ENCODE data around the gene CXCL16. TPM values are rescaled to one million over a fixed set of nuclear protein-coding genes. Genes with fewer than 3 reads are reported as not detected.
A peak's percentile ranks its signal among the peaks of the same experiment; 100 is the strongest.

CXCL16 gene
- total and polyA plus RNA-seq, 12 donors, result 2.4 to 50.1 (median 36.2) TPM

DNA sequence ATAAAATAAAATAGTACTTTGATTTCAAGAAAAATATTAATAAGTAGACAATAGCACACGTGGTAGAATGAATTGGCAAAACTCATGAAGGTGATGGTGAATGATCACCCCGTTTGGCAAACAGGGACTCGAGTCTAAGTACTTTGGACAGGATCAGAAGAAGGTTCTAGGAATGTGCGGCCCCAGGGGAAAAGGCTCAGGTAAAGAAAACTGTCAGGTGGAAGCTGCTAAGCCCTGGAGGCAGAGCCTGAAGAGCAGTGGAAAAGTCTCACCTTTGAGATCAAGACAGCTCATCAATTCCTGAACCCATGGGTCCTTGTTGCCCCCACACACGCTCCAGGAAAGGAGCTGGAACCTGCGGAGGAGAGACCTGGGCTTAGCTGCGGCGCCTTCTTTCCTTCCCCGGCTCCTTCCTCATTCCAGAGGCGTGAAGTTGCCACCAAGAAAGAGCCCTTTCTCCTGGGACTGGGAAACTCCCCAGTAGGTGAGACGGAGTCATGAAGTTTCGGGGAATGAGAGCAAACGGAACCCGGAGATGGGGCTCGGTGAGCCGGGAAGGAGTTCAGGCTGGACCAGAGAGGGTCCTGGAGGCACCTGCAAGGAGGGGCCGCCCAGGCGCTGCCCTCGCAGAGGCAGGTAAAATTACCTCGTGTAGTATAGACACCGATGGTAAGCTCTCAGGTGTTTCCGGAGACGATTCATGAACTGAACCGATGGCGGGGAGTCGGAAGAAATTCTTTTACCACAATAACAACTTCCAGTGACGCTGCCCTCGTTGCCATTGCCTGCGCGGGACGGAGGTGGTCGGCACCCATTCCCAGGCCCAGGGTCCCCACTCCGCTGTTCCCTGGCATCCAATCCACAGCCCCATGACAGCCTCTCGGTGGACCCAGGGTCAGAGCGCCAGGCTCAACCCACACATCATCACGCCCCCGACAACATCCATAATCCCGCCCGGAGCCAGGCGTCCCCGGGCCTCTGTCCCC is 1.3 kb downstream of the CXCL16 start:
- WGBS, 4 donors, result 30 to 51% (median 35%) methylated on average over 29 to 41 of the region's 41 CpGs
- H3K4me1 ChIP-seq (replicated peaks in 1 of 2), result peaks cover 6 to 13% of the 10 kb centered on the region in 2 donors
- H3K27ac ChIP-seq, result peak overlapping the region in 3 of 5 donors; percentile 74 to 85 (median 80)
- no peak for DNase-seq
- H3K27me3 ChIP-seq, result no peaks in the 10 kb centered on the region
- intact Hi-C loops (cut with DNase I), result loop anchor here in 1 of 2 donors (10.0 kb wide), 1 partner anchor 46 kb away; the partner anchor contains the start of genes GLTPD2 and VMO1
- TF ChIP-seq POLR2A (IDR thresholded peaks at IDR 0.05) (no peak), CTCF (IDR thresholded peaks at IDR 0.05) (no peak)
- no peaks in the 10 kb centered on the region for H3K9me3 ChIP-seq (replicated peaks in 1 of 3)
- no peaks in the 10 kb centered on the region for H3K36me3 ChIP-seq (replicated peaks in 1 of 2)
- H3K4me3 ChIP-seq, result peak overlapping the region in 2 of 4 donors; percentile 56 to 91

GRCh38 chr17:4735876-4736651 is 3.7 kb downstream of the CXCL16 start:
- WGBS, 4 donors, result 58 to 63% (median 61%) methylated on average over 9 of the region's 9 CpGs
- no peaks in the 10 kb centered on the region for H3K27me3 ChIP-seq
- DNase-seq, result peak in 4 of 7 donors; percentile 50 to 73 (median 66)
- intact Hi-C loops (cut with DNase I), result loop anchor here in 1 of 2 donors (10.0 kb wide), 1 partner anchor 49 kb away; the partner anchor contains the start of genes GLTPD2 and VMO1
- H3K27ac ChIP-seq, result peak overlapping the region in 4 of 5 donors; percentile 12 to 76 (median 38)
- peaks cover 6 to 25% of the 10 kb centered on the region in 2 donors for H3K4me1 ChIP-seq (replicated peaks in 1 of 2)
- TF ChIP-seq POLR2A (IDR thresholded peaks at IDR 0.05) (no peak), CTCF (IDR thresholded peaks at IDR 0.05) (no peak)
- H3K36me3 ChIP-seq (replicated peaks in 1 of 2), result no peaks in the 10 kb centered on the region
- H3K9me3 ChIP-seq (replicated peaks in 1 of 3), result no peaks in the 10 kb centered on the region
- no peak overlapping the region for H3K4me3 ChIP-seq

DNA sequence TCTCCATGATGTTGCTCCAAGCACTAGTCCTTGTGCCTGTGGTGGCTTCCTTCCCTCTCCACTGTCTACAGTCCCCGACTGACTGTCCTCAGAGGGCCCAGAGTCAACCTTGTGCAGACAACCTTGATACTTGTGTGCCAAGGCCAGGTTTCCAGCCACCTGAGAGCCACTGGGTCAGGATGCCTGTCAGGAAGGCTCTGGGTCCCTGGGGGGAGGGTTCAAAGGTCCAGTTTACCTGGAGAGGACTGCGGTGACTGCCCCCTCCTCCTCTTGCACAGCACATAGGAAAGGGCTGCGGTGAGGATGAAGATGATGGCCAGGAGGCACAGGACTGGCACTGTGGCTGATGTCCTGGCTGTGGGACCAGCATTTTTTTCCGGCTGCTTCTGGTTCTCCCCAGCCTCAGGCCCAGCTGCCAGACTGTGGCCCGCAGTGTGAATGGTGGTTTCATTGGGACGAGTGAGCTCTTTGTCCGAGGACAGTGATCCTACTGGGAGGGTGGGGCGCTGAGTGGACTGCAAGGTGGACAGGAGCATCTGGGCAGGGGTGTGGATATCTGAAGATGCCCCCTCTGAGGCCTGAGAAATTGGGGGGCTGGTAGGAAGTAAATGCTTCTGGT is 4.8 kb downstream of the CXCL16 start:
- no peaks in the 10 kb centered on the region for H3K9me3 ChIP-seq (replicated peaks in 1 of 3)
- intact Hi-C loops (cut with DNase I), result loop anchor here in 1 of 2 donors (10.0 kb wide), 1 partner anchor 50 kb away; the partner anchor contains the start of genes GLTPD2 and VMO1
- H3K4me3 ChIP-seq, result no peak overlapping the region
- DNase-seq, result no peak
- H3K36me3 ChIP-seq (replicated peaks in 1 of 2), result no peaks in the 10 kb centered on the region
- peak overlapping the region in 1 of 5 donors; percentile 76 for H3K27ac ChIP-seq
- 85 to 91% (median 87%) methylated on average over 4 to 8 of the region's 8 CpGs for WGBS, 4 donors
- TF ChIP-seq CTCF (IDR thresholded peaks at IDR 0.05) (no peak), POLR2A (IDR thresholded peaks at IDR 0.05) (no peak)
- no peaks in the 10 kb centered on the region for H3K27me3 ChIP-seq
- peaks cover 6 to 25% of the 10 kb centered on the region in 2 donors for H3K4me1 ChIP-seq (replicated peaks in 1 of 2)
